HuH-7 (cell line): Measurements from ENCODE around the gene HMGXB3.
A peak's percentile ranks its signal among the peaks of the same experiment; 100 is the strongest.

Experiments used
- DNase-seq: peaks from one replicate; pipeline ENCODE4 v3.0.0; 2011; ENCODE audit warnings: low spot score

HMGXB3 gene, protein sequence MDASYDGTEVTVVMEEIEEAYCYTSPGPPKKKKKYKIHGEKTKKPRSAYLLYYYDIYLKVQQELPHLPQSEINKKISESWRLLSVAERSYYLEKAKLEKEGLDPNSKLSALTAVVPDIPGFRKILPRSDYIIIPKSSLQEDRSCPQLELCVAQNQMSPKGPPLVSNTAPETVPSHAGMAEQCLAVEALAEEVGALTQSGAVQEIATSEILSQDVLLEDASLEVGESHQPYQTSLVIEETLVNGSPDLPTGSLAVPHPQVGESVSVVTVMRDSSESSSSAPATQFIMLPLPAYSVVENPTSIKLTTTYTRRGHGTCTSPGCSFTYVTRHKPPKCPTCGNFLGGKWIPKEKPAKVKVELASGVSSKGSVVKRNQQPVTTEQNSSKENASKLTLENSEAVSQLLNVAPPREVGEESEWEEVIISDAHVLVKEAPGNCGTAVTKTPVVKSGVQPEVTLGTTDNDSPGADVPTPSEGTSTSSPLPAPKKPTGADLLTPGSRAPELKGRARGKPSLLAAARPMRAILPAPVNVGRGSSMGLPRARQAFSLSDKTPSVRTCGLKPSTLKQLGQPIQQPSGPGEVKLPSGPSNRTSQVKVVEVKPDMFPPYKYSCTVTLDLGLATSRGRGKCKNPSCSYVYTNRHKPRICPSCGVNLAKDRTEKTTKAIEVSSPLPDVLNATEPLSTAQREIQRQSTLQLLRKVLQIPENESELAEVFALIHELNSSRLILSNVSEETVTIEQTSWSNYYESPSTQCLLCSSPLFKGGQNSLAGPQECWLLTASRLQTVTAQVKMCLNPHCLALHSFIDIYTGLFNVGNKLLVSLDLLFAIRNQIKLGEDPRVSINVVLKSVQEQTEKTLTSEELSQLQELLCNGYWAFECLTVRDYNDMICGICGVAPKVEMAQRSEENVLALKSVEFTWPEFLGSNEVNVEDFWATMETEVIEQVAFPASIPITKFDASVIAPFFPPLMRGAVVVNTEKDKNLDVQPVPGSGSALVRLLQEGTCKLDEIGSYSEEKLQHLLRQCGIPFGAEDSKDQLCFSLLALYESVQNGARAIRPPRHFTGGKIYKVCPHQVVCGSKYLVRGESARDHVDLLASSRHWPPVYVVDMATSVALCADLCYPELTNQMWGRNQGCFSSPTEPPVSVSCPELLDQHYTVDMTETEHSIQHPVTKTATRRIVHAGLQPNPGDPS (N-terminal part only)

DNA sequence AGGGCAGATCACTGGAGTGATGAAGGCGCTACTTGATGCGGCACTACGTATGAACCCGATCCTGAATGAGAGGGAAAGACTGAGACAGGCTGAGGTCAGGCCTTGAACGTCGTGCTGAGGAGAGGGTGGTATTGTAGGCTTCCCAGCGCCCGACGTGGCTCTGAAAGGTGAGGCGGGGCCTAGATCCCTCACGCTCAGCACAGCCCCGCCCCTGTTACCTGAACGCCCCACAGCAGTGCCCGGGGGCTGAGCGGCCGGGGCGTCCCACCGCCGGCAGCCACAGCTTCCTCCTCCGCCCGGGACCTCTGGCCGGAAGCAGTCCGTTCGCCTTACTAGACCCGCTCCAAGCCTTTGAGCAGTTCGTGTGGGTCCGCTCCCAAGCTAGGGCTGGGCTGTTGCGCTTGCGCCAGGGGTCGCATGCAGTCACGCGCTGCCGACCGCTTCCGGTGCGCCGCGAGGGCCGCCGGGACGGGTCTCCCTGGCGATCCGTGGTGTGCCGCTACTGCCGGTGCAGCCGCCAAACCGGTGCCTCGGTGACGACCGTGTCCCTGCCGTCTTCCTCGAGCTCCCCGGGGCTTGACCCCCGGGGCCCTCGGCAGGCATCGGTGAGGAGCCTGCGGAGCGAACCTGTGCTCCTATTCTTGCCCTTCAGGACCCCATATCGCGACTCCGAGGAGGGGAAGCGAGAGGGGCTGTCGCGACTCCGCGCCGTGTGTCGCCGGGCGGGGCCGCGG is at the start of gene HMGXB3, which contains the start of gene TIGD6:
TSS of gene HMGXB3 (plus strand) at position 484 of the 734 bp plus-strand sequence. CDS start 4,114 bp downstream, outside the sequence.
TSS of gene TIGD6 (minus strand) at position 399 of the 734 bp plus-strand sequence. CDS start 4,306 bp downstream, outside the sequence.
- peak; percentile 91 for DNase-seq

DNA sequence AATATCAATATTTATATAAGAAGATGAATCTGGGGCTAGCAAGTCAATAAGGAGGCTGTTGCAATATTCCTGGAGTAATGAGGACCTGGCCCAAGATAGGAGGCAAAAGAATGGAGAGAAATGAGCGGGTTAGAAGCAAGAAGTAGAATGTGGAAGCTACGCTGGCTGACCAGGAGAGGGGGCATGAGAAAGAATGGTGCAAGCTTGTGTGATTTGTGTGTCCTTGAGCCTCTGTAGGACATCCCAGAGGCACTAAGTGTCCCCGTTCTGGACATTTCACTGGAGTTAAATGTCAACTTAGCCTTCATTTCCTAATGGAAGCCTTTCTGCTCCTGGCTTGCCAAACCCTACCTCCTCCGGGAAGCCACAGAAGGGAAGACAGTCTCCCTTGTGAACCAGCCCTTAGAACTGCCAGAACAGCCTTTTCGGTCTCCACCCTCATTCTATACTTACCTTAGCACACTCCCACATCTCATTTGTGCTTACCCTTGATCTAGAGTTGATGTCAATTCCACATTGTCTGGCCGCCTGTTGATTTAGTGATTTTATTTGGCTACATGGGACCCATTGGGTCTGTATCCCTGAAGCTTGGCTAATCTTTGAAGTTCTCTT is 49.3 kb upstream of the HMGXB3 start:
- DNase-seq, result peak; percentile 34

GRCh38 chr5:149953436-149954121 is 47.0 kb upstream of the HMGXB3 start:
- DNase-seq, result no peak

GRCh38 chr5:149954798-149955197 is 45.7 kb upstream of the HMGXB3 start:
- DNase-seq, result no peak

DNA sequence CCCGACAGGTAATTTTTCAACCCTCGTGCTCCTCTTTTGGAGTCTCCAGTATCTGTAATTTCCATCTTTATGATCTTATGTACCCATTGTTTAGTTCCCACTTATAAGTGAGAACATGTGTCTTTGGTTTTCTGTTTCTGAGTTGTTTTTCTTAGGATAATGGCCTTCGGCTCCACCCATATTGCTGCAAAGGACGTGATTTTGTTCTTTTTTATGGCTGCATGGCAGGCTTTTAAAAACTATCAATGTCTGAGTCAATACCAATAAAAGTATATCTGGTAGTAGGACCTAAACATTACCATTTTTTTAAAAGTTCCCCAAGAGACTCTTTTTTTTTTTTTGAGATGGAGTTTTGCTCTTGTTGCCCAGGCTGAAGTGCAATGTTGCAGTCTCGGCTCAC is 43.9 kb upstream of the HMGXB3 start:
- no peak for DNase-seq

DNA sequence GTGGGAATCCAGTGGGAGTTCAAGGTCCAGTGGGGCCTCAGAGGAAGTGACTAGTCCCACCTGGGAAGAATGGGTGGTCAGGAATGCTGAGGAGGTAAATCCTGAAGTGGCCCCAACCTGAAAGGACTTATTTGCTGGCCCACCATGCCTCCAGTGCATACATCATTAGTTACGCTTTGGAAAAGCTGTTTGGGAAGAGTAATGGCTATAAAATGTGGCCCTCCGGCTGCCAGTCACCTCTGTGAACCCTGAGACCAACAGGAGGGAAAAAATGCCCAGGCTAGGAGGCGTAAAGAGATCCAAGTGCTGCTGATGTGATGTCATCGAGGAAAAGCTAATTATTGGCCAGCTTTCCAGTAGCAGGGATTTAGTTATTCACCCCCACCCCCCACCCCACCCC is 42.7 kb upstream of the HMGXB3 start:
- DNase-seq, result no peak

DNA sequence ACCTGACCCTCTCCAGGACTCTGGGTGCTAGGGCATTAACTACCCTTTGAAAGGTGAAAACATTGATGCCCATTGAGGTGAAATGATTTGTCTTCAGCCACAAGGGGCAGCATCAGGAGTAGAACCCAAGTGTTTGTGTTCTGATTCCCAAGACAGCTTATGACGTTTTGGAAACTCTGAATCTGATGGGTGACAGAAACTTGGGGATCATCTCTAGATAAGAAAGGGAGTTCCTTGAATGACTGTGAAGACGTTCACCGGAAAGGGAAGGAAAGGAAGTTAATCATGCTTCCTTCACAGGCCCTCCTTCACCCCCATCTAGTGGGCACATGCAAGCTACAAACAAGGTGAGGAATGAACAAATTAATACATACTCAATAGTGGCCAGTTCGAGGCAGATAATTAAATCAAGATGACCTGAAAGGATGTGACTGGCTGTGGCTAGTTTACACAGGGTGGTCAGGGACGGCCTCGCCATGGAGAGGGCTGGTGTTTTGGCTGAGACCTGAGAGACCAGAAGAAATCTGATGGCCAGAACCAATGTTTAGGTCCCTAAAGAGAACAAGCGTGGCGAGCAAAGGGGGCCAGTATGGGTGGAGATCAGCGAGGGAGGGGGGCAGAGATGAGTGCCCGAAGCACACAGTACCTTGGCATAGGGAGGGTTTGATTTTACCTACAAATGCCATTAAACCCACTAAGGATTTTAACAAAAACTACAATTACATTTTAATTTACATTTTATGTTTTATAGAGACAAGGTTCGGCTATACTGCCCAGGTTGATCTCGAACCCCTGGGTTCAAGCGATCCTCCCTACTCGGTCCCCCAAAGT is 40.9 kb upstream of the HMGXB3 start:
- DNase-seq, result peak; percentile 48

DNA sequence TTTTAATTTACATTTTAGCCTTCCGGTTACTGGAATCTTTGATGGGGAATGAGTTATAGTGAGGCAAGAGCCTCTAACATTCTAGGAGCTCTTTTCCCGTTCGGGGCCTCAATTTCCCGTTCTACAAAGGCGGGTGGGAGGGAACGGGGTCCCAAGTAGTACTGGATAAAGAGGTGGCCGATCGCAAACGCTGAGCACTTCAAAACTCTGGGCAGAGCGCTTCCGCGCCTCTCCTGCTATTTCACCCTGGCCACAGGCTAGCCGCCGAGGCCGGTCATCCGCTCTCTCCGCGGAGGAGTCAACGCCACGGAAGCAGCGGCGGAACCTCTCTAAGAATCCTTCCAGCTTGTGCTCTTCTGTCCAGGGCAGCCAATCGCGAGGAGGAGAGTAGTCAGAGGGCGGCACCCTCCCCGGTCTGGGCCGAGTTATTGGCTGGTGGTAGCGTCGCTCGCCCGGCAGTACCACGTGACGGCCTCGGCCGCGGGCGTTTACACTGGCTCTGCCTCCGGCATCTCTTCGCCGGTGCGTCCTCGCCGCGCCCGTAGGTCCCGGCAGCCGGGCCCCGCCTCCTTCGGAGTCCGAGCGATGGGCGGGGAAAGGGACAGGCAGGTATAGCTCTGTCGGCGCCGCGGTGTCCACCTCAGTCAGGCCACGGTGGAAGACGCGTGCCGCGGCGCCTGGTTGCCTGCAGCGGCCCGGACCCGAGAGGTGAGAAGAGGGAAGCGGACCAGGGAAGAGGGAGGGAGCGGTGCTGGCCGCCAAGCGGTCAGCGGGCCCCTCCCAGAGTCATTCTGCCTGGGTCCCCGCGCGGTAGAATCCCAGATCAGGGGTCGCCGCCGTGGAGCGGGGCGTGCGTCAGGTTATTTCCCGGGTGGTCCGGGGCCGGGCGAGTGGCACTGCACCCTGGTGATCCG is 40.0 kb upstream of the HMGXB3 start, which contains the start of gene SLC26A2:
TSS of gene SLC26A2 (plus strand) at position 487 of the 914 bp plus-strand sequence. CDS start 16,895 bp downstream, outside the sequence.
- peak; percentile 92 for DNase-seq

DNA sequence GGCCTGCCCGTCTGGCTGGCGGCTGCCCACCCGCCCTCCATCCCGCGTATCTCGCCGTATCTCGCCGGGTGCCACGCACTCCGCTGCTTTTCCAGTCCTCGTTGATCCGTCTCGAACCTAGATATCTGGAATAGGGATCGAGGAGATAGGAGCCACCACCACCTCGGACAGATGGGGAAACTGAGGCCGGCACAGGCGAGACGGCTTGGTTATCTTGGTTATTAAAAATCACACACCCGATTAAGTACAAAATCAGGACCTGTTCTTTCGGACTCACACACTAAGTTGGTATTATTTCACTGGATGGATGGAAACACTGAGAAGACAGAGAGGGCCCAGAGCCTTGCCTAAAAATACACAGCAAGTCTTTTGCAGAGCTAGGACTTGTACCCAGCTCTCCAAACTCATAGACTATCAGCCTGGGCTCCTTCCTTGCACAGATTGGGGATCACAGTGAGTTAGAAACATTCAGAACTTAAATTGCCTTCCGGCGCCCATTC is 39.3 kb upstream of the HMGXB3 start:
- DNase-seq, result no peak

DNA sequence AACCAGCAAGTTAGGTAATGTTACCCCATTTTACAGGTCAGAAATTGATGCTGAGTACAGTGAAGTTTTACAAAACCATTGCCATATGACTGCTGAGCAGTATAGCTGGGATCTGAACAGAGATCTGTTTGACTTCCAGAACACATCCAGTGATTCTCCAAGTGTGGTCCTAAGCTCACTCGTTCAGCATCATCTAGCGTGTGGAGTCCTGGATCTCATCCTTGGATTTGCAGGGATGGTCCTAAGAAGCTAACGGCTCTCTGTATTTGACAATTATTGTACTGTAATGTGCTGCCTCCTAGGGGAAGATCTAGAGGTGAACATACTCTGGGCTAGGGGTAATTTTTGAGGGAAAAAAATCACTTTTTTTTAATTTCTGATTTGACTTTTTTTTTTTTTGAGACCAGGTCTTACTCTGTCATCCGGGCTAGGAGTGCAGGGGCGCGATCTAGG is 38.6 kb upstream of the HMGXB3 start:
- DNase-seq, result peak; percentile 68

- DNase-seq, result no peak
These were observed 37.8 kb upstream of the HMGXB3 start for GRCh38 chr5:149962601-149963300.

- DNase-seq, result no peak
These were observed 36.8 kb upstream of the HMGXB3 start for GRCh38 chr5:149963729-149964128.

- DNase-seq, result no peak
These were observed 33.6 kb upstream of the HMGXB3 start for GRCh38 chr5:149966946-149967345.

GRCh38 chr5:149969181-149969930 is 31.2 kb upstream of the HMGXB3 start:
- no peak for DNase-seq

- no peak for DNase-seq
These were observed 25.1 kb upstream of the HMGXB3 start for GRCh38 chr5:149975409-149975808.

DNA sequence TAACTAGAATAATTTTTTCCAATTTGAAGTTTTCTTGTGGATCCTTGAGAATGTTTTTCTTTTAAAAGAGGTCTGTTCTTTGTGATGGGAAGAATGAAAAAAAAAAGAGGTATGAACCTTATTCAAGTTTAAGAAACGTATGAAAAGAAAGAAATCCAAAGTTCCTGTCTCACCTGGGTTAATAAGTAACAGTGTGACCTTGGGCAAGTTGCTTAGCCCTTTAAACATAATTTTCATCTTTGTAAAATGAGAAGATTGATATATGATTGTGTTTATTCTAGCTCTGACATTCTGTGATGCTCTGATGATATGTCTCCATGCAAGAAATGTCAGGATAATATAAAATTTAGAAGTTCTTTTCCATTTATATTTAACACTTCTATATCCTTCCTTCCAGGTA is 20.6 kb upstream of the HMGXB3 start:
- no peak for DNase-seq

DNA sequence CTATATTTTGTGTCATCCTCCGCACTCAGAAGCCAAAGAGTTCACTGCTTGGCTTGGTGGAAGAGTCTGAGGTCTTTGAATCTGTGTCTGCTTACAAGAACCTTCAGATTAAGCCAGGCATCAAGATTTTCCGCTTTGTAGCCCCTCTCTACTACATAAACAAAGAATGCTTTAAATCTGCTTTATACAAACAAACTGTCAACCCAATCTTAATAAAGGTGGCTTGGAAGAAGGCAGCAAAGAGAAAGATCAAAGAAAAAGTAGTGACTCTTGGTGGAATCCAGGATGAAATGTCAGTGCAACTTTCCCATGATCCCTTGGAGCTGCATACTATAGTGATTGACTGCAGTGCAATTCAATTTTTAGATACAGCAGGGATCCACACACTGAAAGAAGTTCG is 19.3 kb upstream of the HMGXB3 start:
- no peak for DNase-seq
